COLO829 (cell line): ENCODE measurements around the gene UPF1.
"Not testable (repeated sequence)": the region's sequence is repeated elsewhere in the genome, so short reads cannot be mapped to it uniquely, and the experiment has no call there.

Experiments
- DNase-seq: peaks from one replicate; pipeline ENCODE4 v3.0.0; 2012; ENCODE audit warnings: low spot score

The UPF1 gene

GRCh38 chr19:18799389-18799970 is 32.3 kb upstream of the UPF1 start:
- DNase-seq: no peak

GRCh38 chr19:18800079-18800478 is 31.7 kb upstream of the UPF1 start:
- no peak for DNase-seq

GRCh38 chr19:18800636-18801035 is 31.1 kb upstream of the UPF1 start:
- no peak for DNase-seq

- DNase-seq: no peak
Observed at GRCh38 chr19:18802354-18802753, 29.4 kb upstream of the UPF1 start.

- no peak for DNase-seq
Observed at GRCh38 chr19:18803550-18804138, 28.1 kb upstream of the UPF1 start.

GRCh38 chr19:18804139-18804601 is 27.6 kb upstream of the UPF1 start:
- DNase-seq: no peak

- no peak for DNase-seq
Observed at GRCh38 chr19:18804643-18805042, 27.1 kb upstream of the UPF1 start.

- no peak for DNase-seq
Observed at GRCh38 chr19:18807861-18808331, 23.9 kb upstream of the UPF1 start.

GRCh38 chr19:18809149-18809868 is 22.4 kb upstream of the UPF1 start:
- no peak for DNase-seq

DNA sequence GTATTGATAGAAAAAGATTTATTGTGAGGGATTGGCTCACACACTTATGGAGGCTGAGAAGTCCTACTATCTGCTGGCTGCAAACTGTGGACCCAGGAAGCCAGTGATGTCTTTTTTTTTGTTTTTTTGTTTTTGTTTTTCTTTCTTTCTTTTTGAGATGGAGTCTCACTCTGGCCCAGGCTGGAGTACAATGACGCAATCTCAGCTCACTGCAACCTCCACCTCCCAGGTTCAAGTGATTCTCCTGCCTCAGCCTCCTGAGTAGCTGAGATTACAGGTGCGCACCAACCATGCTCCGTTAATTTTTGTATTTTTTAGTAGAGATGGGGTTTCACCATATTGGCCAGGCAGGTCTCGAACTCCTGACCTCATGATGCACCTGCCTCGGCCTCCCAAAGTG is 20.1 kb upstream of the UPF1 start:
- DNase-seq: not testable (repeated sequence)

DNA sequence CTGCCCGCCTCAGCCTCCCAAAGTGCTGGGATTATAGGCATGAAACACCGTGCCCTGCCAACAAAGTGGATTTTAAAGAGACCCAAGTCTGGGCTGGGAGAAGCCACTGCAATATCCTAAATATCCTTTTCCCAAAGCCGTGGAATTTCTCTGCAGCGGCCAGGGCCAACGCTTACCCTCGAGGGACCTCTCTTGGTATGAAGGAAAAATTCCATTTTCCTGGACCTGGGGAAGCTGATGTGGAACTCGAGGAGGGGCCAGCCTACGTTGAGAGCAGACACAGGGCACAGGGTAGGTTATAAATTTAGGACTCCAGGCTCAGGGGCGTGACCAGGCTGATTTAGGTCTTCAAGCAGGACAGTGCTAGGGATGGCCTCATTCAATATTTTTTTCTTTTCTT is 17.7 kb upstream of the UPF1 start:
- DNase-seq: no peak

- DNase-seq: no peak
Observed at GRCh38 chr19:18815673-18816072, 16.1 kb upstream of the UPF1 start.

DNA sequence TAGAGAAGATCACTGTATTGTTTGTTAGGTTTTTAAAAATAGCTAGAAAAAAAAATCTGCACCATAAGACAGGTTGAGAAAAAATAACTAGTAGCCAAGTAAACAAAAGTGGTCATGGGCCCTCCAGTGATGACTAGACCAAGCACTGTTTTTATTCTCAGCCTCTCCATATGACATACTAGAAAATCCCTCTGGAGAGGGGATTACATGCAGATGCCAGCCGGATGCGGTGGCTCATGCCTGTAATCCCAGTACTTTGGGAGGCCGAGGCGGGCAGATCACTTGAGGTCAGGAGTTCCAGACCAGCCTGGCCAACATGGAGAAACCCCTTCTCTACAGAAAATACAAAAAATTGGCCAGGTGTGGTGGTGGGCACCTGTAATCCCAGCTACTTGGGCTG is 15.1 kb upstream of the UPF1 start:
- DNase-seq: not testable (repeated sequence)

DNA sequence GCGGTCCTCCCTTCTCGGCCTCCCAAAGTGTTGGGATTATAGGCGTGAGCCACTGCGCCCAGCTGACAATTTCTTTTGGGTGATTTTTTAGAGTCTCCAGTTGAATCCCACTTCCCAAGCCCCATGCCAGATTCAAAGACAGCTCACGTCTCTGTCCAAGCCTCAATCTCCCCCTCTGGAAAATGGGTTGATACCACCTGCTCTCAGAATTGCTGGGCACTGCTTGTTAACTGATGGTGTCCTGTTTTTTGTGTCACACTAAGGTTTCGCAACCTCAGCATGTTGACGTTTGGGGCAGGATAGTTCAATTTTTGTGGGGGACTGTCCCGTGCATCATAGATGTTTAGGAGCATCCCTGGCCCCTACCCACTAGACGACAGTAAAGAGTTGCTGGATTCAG is 14.2 kb upstream of the UPF1 start:
- DNase-seq: no peak

DNA sequence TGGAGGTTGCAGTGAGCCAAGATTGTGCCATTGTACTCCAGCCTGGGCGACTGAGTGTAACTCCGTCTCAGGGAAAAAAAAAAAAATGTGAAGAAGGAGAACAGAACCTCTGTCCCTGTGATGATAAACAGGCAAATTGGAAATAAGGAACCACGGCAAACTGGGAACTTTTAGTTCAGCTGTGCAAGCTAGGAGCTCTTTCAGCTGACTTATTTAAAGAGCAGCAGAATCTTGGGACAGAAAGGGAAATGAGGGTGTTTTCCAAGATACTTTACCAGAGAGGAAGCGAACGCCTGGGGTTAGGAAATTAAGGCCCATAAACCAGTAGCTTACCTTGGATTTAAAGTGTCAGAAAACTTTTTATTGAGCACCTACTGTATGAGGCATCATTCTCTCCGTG is 3.0 kb upstream of the UPF1 start:
- no peak for DNase-seq

DNA sequence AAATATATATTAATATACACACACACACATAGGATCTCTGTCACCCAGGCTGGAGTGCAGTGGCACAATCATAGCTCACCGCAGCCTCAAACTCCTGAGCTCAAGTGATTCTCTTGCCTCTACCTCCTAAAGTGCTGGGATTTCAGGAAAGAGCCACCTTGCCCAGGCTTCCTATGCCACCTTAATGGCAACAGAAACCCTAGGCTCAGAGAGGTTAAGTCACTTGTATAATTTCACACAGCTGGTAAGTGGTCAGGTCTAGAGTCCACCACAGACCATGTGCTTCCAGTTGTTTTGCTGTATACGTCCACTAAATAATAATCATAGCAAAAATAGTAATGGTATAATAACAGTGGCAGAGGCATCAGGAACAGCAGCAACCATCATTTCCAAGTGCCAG is 1.3 kb upstream of the UPF1 start:
- no peak for DNase-seq

DNA sequence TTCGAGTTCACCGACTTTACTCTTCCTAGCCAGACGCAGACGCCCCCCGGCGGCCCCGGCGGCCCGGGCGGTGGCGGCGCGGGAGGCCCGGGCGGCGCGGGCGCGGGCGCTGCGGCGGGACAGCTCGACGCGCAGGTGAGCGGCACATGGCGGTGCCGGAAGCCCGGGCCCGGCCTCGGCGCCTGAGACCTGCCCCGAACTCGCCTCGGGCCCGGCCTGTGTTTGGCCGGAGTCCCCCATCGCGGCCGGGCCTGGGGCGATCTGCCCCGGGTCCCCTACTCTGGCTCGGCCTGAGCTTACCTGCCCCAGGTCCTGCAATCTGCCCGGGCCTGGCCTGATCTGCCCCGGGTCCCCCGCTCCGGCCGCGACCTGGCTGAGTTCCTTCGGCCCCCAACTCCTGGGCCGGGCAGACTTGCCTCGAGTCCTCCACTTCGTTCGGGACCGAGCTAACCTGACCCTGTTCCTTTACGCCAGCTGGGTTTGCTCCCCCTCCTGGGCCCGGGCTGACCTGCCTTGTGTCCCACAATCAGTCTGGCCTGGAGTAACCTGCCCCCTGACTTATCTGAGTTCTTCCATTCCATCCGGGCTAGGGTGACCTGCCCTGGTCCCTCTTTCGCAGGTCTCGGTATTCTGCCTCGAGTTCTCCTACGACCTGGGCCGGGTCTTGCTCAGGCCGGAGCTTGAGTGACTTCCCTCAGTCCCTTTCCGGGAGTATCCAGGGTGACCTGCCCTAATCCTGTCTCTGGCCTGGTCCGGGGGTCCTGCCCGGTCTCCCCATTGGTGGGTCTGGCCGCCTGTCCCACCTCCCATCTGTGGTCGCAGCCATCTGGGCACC is 764 bp downstream of the UPF1 start:
- no peak for DNase-seq

GRCh38 chr19:18833141-18833476 is 1.4 kb downstream of the UPF1 start:
- no peak for DNase-seq

GRCh38 chr19:18833849-18834643 is 2.3 kb downstream of the UPF1 start:
- no peak for DNase-seq

GRCh38 chr19:18834644-18834984 is 2.9 kb downstream of the UPF1 start:
- DNase-seq: no peak

GRCh38 chr19:18839465-18840287 is 7.9 kb downstream of the UPF1 start:
- no peak for DNase-seq
